ENCODE data around the gene PAFAH1B2. TPM values are rescaled to one million over a fixed set of nuclear protein-coding genes. Genes with fewer than 3 reads are reported as not detected.

PAFAH1B2 gene
- total RNA-seq, 1 experiment from 2014 or later = 153 TPM

DNA sequence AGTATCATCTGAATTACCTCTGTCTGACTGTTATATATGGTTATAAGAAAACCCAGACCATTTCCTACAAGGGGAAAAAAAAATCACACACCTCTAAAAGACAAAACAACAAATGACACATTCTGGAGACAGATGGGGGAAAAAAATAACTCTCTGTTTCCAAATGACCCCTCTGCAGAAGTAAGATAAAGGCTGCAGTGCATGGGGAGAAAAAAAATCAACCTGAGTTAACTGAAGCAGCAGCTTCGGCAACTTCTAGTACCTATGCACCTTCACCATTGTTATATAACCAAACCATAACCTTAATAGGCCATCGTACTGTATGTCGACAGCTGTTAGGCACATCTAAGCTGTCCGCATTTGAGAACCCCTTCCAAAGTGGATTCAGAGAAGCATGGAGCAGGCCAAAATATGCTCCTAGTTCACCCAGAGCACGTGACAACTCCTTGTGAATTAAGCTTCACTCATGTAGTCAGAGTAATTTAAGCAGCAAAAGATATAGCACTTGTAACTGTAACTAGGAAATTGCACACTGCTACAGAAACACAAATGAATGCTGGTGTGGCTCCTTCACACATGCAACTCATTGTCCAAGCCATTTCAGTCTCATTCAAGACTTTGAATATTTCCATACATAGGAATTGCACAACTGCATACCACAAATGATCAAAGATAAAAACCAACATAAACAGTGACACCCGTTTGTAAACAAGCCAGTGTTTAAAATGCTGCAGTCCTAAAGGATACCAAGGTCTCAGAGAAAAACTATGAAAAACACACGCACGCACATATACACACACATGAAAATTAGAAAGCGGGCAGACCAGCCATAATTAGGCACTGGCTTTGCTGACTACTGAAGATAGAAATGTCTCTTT lies 48.6 kb upstream of the PAFAH1B2 start:
- peak overlapping the region; percentile 97 for H3K27ac ChIP-seq (ENCODE audit: low read depth, low read length, poor library complexity, severe bottlenecking)

DNA sequence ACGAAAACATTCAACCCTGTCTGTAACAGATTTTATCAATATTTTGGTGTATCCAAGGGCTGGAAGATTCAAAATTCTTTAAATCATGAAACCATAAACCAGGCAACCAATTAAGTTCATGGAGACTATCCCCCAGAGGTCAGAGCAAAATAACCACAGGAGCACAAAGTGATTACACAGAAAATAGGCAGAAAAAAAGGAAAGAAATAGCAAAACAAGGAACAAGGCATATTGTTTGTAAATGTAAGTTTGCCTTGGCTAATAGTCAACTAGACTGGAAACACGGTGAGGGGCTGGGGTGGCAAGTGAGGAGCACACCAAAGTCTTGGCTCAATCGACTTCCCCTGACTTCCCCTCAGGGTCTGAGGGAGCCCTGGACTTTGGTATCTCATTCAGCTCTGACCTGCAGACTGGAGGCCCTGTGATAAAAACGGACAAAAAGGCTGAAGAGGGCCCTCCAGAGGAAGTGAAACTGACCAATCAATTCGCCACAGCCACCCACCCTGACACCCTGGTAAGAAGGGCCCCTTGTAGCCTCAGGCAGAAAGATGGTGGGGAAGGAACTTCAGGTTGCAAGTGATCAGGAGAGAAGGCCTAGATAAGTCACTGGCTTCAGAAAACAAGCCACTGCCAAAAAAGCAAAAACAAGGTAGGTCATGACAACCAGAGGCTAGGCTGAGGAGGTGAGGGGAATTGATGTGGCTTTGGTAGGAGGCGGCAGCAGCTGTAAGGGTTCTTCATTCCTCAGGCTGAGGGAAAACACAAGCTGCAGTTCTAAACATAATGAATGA lies 47.7 kb upstream of the PAFAH1B2 start:
- Histone ChIP-seq H3K4me1 (ENCODE audit: insufficient read depth, low read length, poor library complexity, severe bottlenecking) (peaks cover 36% of the 10 kb centered on the region), H3K36me3 (ENCODE audit: insufficient read depth, low read length, poor library complexity, severe bottlenecking) (no peaks in the 10 kb centered on the region), H3K27me3 (replicated peaks; ENCODE audit: insufficient read depth, low read depth, low read length, poor library complexity) (no peaks in the 10 kb centered on the region), H3K4me3 (ENCODE audit: low read depth, low read length, poor library complexity, severe bottlenecking) (peak overlapping the region; percentile 72), H3K9me3 (ENCODE audit: low read depth, low read length, poor library complexity, severe bottlenecking) (no peaks in the 10 kb centered on the region), H3K27ac (ENCODE audit: low read depth, low read length, poor library complexity, severe bottlenecking) (peak overlapping the region; percentile 97)
- ChIA-PET CTCF (interaction anchor here (0.9 kb wide), 1 partner anchor 217 kb away, joined by 3 read pairs; no protein-coding TSS in a partner anchor), POLR2A (ENCODE audit: low non-redundant PET) (interaction anchor here (0.6 kb wide), 1 partner anchor 20 kb away, joined by 3 read pairs; no protein-coding TSS in a partner anchor)
- intact Hi-C loops (cut with micrococcal nuclease; ENCODE audit: unreplicated experiment) = loop anchor here (2.0 to 5.0 kb wide), 2 partner anchors 80 to 124 kb away; no protein-coding TSS in a partner anchor
- peak; percentile 28 for DNase-seq (ENCODE audit: low spot score)
- no TSS peak for BruUV-seq (replicated peaks)
- TF ChIP-seq, protein P1, sequence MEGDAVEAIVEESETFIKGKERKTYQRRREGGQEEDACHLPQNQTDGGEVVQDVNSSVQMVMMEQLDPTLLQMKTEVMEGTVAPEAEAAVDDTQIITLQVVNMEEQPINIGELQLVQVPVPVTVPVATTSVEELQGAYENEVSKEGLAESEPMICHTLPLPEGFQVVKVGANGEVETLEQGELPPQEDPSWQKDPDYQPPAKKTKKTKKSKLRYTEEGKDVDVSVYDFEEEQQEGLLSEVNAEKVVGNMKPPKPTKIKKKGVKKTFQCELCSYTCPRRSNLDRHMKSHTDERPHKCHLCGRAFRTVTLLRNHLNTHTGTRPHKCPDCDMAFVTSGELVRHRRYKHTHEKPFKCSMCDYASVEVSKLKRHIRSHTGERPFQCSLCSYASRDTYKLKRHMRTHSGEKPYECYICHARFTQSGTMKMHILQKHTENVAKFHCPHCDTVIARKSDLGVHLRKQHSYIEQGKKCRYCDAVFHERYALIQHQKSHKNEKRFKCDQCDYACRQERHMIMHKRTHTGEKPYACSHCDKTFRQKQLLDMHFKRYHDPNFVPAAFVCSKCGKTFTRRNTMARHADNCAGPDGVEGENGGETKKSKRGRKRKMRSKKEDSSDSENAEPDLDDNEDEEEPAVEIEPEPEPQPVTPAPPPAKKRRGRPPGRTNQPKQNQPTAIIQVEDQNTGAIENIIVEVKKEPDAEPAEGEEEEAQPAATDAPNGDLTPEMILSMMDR (conservative IDR thresholded peaks at IDR 0.05; ENCODE audit: low read depth, low read length) = no peak
- no peak for TF ChIP-seq EZH2 (IDR thresholded peaks at IDR 0.05; ENCODE audit: borderline replicate concordance, low read depth, low read length, poor library complexity, severe bottlenecking)

More for the DNA sequence above, 48.6 kb upstream of the PAFAH1B2 start:
- Histone ChIP-seq H3K27me3 (replicated peaks; ENCODE audit: insufficient read depth, low read depth, low read length, poor library complexity) (no peaks in the 10 kb centered on the region), H3K9me3 (ENCODE audit: low read depth, low read length, poor library complexity, severe bottlenecking) (no peaks in the 10 kb centered on the region), H3K36me3 (ENCODE audit: insufficient read depth, low read length, poor library complexity, severe bottlenecking) (no peaks in the 10 kb centered on the region), H3K4me3 (ENCODE audit: low read depth, low read length, poor library complexity, severe bottlenecking) (peak overlapping the region; percentile 72), H3K4me1 (ENCODE audit: insufficient read depth, low read length, poor library complexity, severe bottlenecking) (peaks cover 39% of the 10 kb centered on the region)
- no TSS peak for BruUV-seq (replicated peaks)
- no peak for DNase-seq (ENCODE audit: low spot score)
- ChIA-PET POLR2A (ENCODE audit: low non-redundant PET) (no interaction called here), CTCF (interaction anchor here (1.1 kb wide), 1 partner anchor 123 kb away, joined by 3 read pairs; no protein-coding TSS in a partner anchor)
- no peak for TF ChIP-seq EZH2 (IDR thresholded peaks at IDR 0.05; ENCODE audit: borderline replicate concordance, low read depth, low read length, poor library complexity, severe bottlenecking)
- TF ChIP-seq, protein P1 (conservative IDR thresholded peaks at IDR 0.05; ENCODE audit: low read depth, low read length) = no peak
- intact Hi-C loops (cut with micrococcal nuclease; ENCODE audit: unreplicated experiment) = loop anchor here (2.0 to 5.0 kb wide), 2 partner anchors 79 to 123 kb away; no protein-coding TSS in a partner anchor

DNA sequence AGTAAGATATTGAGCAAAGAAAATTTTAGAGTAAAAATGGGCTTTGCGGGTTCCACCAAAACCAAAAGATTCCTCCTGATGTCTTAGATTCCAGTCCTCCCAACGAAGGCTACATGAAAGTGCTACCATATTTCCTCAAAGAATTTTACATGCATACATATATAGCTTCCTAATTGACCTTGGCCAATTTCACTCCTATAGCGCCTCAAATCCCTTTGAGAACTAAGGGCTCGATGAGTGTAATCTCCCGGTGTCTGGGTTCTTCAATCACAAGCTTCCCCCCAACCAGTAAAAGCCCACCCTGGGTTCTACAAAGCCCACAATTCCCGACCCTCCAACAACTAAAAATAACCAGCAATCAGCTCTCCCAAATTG lies 47.1 kb upstream of the PAFAH1B2 start:
- intact Hi-C loops (cut with micrococcal nuclease; ENCODE audit: unreplicated experiment) = loop anchor here (2.0 to 5.0 kb wide), 2 partner anchors 80 to 125 kb away; no protein-coding TSS in a partner anchor
- H3K9me3 ChIP-seq (ENCODE audit: low read depth, low read length, poor library complexity, severe bottlenecking) = no peaks in the 10 kb centered on the region
- POLR2A ChIA-PET (ENCODE audit: low non-redundant PET) = interaction anchor here (0.6 kb wide), 1 partner anchor 19 kb away, joined by 3 read pairs; no protein-coding TSS in a partner anchor
- TF ChIP-seq, protein P1 (conservative IDR thresholded peaks at IDR 0.05; ENCODE audit: low read depth, low read length) = no peak
- TF ChIP-seq EZH2 (IDR thresholded peaks at IDR 0.05; ENCODE audit: borderline replicate concordance, low read depth, low read length, poor library complexity, severe bottlenecking) = no peak
- H3K4me1 ChIP-seq (ENCODE audit: insufficient read depth, low read length, poor library complexity, severe bottlenecking) = peaks cover 36% of the 10 kb centered on the region
- no peaks in the 10 kb centered on the region for H3K36me3 ChIP-seq (ENCODE audit: insufficient read depth, low read length, poor library complexity, severe bottlenecking)
- TSS peak; percentile 34 for BruUV-seq (replicated peaks)
- CTCF ChIA-PET = interaction anchor here (0.9 to 2.7 kb wide), 2 partner anchors 124 to 217 kb away, joined by 3 to 11 read pairs; no protein-coding TSS in a partner anchor
- H3K27me3 ChIP-seq (replicated peaks; ENCODE audit: insufficient read depth, low read depth, low read length, poor library complexity) = no peaks in the 10 kb centered on the region
- peak overlapping the region; percentile 97 for H3K27ac ChIP-seq (ENCODE audit: low read depth, low read length, poor library complexity, severe bottlenecking)
- DNase-seq (ENCODE audit: low spot score) = peak; percentile 38
- H3K4me3 ChIP-seq (ENCODE audit: low read depth, low read length, poor library complexity, severe bottlenecking) = peak overlapping the region; percentile 72
